OCI-LY7 (cell line): ENCODE results near the gene VTI1A.

Source experiments
- EZH2phosphoT487 ChIP-seq: fragments of 200-600 bp; sonication (generic); IDR thresholded peaks from 2 replicates; pipeline ENCODE4 v1.6.1; 2018; ENCODE audit warnings: low read depth, borderline replicate concordance, mild to moderate bottlenecking, mixed run types, antibody characterized with exemption, low read length, moderate library complexity, mixed read lengths
- TF ChIP-seq, protein P1 (sequence below): fragments of 200-600 bp; sonication (generic); conservative IDR thresholded peaks from 2 replicates; pipeline ENCODE4 v1.5.1; 2014; ENCODE audit warnings: mild to moderate bottlenecking, antibody characterized with exemption, low read length, moderate library complexity, mixed read lengths

DNA sequence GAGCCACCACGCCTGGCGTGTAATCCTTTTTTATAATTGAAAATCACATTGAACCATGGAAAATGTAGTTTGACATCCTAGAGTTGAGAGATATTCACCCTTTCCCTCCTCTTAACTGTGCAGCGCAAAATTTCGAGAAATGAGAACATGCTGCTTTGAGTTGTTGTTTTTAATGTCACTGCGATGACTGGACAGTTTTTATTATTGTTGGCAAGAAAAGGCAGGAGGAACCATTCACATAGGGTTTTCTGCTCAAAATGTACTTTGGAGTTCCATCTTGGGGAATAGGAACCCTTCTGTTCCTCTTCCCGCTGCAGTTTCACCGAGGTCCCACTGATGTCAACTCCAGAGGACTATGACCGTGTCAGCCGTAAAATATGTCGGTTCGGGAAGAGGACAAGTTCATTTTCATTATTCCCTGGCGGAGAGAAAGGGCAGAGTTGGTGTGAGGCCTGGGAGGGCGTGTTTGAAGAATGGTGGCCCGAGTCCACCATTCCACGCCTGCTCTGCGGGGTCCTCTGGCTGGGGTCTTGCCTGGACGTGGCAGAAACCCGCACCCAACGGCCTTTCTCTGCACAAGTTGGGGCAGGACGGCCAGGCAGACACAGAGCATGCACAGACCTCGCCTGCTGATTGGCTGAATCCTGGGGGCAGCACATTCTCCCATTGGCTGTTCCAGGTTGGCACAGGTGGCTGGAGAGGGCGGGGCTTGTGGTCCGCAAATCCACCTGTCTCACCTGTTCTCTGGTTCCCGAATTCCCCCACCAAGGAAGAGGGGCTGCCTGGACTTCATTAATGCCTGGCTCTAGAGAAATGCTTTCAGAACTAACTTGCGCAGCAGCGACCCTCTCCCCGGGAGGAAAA is 397.9 kb downstream of the VTI1A start:
- TF ChIP-seq, protein P1, sequence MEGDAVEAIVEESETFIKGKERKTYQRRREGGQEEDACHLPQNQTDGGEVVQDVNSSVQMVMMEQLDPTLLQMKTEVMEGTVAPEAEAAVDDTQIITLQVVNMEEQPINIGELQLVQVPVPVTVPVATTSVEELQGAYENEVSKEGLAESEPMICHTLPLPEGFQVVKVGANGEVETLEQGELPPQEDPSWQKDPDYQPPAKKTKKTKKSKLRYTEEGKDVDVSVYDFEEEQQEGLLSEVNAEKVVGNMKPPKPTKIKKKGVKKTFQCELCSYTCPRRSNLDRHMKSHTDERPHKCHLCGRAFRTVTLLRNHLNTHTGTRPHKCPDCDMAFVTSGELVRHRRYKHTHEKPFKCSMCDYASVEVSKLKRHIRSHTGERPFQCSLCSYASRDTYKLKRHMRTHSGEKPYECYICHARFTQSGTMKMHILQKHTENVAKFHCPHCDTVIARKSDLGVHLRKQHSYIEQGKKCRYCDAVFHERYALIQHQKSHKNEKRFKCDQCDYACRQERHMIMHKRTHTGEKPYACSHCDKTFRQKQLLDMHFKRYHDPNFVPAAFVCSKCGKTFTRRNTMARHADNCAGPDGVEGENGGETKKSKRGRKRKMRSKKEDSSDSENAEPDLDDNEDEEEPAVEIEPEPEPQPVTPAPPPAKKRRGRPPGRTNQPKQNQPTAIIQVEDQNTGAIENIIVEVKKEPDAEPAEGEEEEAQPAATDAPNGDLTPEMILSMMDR, result no peak
- TF ChIP-seq EZH2phosphoT487, result no peak
